ENCODE data around the gene TRAPPC5.

DNA sequence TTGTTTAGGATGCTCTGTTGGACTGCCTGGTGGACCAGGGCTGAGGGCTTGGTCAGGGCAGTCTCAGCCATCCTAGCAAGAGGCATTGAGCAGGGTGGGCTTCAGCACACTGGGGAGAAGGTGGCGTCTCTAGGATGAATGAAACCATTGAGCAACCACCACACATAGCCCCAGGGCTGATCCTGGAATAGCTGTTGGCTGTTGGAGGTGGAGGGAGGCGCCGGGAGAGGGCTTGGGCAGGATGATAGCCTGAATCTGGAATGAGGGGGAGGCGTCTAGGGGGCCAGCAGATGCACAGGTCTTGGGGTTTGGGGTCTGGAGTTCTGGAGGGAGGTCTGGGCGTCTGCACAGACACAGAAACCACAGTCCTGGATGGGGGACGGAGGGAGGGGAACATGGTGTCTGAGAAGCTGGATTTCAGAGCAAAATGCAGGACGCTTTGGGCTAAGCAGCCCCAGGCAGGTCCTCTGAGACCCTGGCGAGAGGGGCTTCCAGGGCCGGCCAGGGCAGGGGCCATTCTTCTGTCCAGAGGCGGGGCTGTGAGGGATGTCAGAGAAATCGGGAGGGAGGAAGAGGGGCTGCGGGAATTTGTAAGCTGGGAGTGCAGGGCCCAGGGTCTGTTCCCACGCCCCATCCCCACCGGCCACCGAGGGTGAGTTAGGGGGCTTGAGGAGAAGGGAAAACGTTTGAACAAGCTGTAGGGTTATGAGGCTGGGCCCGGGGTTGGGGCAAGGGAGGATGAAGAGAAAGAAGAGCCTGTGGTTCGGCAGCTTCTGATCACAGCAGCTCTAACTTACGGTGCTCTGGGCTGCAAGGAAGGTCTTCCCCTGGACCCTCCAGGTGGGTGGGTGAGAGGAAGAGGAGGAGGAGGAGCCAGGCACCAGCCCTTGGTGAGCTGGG, 5.2 kb downstream of the TRAPPC5 start:
- no peak for TF ChIP-seq CTCF (conservative IDR thresholded peaks at IDR 0.05)
- TF ChIP-seq ZFX (IDR thresholded peaks at IDR 0.05), result no peak
